ENCODE data around the gene DZIP1.

DZIP1 gene

GRCh38 chr13:95547531-95548167 lies 96.9 kb downstream of the DZIP1 start:
- DNase-seq (ENCODE audit: low read depth), result no peak

GRCh38 chr13:95546919-95547318 lies 97.6 kb downstream of the DZIP1 start:
- no peak for DNase-seq (ENCODE audit: low read depth)

GRCh38 chr13:95544293-95544692 lies 100.2 kb downstream of the DZIP1 start:
- no peak for DNase-seq (ENCODE audit: low read depth)

GRCh38 chr13:95541911-95542474 lies 102.5 kb downstream of the DZIP1 start:
- no peak for DNase-seq (ENCODE audit: low read depth)

GRCh38 chr13:95541308-95541707 lies 103.2 kb downstream of the DZIP1 start:
- no peak for DNase-seq (ENCODE audit: low read depth)

- no peak for DNase-seq (ENCODE audit: low read depth)
Measured at GRCh38 chr13:95540888-95541287, 103.6 kb downstream of the DZIP1 start.

GRCh38 chr13:95536632-95537241 lies 107.8 kb downstream of the DZIP1 start:
- DNase-seq (ENCODE audit: low read depth), result no peak

- no peak for DNase-seq (ENCODE audit: low read depth)
Measured at GRCh38 chr13:95535243-95535642, 109.3 kb downstream of the DZIP1 start.

GRCh38 chr13:95533545-95534160 lies 110.9 kb downstream of the DZIP1 start:
- DNase-seq (ENCODE audit: low read depth), result no peak

- DNase-seq (ENCODE audit: low read depth), result no peak
Measured at GRCh38 chr13:95530178-95530577, 114.3 kb downstream of the DZIP1 start.
